ENCODE data around the gene ACOD1.
A peak's percentile ranks its signal among the peaks of the same experiment; 100 is the strongest.
"Not testable (repeated sequence)": the region's sequence is repeated elsewhere in the genome, so short reads cannot be mapped to it uniquely, and the experiment has no call there.

The ACOD1 gene

DNA sequence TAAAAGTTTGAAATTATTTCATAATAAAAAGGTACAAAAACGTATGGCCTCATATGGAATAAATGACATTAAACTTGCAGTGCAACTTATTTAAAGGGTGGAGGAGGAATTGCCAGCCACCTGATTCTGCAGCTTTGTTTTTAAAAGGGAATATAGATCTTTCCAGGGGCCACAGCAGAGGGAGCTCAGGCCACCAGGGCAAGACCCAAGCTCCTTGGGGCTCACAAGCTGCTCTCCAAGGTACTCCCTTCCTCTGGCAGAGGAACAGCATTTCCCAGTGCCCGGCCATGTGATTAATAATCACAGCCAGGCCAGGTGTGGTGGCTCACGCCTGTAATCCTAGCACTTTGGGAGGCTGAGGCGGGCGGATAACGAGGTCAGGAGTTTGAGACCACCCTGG, 6.2 kb downstream of the ACOD1 start:
- no peak for DNase-seq

DNA sequence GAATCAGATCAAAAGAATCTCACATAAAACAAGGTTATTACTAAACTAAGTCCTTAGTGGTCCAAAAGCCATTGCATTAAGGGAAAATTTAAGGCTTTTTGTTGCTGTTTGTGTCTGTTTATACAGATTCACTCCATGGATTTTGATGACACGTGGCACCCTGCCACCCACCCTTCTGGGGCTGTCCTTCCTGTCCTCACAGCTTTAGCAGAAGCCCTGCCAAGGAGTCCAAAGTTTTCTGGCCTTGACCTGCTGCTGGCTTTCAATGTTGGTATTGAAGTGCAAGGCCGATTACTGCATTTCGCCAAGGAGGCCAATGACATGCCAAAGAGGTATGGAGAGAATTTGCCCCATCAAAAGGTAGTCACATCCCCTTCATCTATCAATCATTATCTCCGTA, 6.9 kb downstream of the ACOD1 start:
- no peak for DNase-seq

DNA sequence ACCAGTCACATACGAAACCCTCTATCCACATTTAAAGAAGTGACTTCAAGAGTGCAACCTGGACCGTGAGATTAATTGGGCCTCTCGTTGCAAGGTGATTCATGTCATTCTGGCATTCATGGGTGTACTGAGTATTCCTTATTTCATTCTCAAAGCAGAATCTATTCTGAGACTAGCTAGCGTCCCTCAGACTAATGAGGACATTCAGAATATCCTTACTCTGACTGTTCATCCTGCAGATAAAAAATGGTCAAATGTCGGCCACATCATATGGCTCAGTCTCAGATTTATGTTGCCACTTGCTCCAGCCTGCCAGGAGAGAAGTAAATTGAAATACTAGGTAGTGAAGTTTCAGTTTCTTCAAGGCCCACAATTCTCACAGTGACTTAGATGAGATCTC, 7.3 kb downstream of the ACOD1 start:
- no peak for DNase-seq

DNA sequence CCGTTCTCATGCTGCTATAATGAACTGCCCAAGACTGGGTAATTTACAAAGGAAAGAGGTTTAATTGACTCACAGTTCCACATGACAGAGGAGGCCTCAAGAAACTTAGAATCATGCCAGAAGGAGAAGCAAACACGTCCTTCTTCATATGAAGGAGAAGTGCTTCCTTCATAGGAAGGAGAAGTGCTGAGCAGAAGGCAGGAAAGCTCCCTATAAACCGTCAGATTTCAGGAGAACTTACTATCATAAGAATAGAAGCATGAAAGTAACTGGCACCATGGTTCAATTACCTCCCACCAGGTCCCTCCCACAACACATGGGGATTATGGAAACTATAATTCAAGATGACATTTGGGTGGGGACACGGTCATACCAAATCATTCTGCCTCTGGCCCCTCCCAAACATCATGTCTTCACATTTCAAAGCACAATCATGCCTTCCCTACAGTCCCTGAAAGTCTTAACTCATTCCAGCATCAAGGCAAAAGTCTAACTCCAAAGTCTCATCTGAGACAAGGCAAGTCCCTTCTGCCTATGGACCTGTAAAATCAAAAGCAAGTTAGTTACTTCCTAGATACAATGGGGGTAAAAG, 10.6 kb downstream of the ACOD1 start:
- no peak for DNase-seq

DNA sequence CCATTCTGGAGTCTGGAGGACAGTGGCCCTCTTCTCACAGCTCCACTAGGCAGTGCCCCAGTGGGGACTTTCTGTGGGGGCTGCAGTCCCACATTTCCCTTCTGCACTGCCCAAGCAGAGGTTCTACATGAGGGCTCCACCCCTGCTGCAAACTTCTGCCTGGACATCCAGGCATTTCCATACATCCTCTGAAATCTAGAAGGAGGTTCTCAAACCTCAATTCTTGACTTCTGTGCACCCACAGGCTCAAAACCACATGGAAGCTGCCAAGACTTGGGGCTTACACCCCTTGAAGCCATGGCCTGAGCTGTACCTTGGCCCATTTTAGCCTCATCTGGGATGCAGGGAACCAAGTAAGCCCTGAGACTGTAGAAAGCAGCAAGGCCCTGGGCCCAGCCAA, 11.4 kb downstream of the ACOD1 start:
- DNase-seq: not testable (repeated sequence)

DNA sequence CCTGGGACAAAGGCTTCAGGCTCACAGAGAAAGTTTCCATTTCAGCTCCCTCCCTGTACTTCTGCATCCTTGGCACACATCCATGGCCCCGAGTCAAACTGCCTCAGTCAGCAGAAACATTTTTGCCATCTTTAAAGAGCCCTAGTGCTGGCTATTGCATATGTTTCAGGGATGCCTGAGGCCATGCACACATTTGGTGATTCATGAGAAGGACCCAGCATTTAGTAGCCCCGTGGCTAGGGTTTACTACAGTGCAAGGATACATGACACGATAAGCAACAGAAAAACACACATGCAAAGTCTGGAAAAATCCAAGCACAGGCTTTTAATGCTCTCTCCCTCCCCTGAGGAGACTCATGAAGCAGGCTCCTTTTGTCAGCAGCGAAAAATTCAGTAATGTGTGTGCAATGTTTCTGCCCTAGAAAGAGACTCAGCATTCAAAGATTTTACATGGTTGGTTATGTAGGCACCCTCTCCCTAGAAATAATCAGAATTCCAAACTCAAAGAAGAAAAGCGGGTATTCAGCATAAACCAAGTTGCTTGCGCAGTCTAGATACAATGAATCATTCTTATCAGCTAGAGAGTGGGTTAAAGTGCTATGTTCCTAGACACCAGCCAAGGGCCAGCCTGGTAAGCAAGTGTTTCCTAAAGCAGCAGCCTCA, 17.6 kb downstream of the ACOD1 start:
- no peak for DNase-seq

DNA sequence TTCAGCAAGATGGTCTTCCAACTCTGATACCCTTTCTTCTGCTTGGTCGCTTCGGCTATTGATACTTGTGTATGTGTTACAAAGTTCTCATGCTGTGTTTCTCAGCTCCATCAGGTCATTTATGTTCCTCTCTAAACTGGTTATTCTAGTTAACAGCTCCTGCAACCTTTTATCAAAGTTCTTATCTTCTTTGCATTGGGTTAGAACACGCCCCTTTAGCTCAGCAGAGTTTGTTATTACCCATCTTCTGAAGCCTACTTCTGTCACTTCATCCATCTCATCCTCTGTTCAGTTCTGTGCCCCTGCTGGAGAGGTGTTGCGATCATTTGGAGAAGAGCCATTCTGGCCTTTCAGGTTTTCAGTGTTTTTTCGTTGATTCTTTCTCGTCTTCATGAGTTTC, 18.7 kb downstream of the ACOD1 start:
- DNase-seq: no peak

DNA sequence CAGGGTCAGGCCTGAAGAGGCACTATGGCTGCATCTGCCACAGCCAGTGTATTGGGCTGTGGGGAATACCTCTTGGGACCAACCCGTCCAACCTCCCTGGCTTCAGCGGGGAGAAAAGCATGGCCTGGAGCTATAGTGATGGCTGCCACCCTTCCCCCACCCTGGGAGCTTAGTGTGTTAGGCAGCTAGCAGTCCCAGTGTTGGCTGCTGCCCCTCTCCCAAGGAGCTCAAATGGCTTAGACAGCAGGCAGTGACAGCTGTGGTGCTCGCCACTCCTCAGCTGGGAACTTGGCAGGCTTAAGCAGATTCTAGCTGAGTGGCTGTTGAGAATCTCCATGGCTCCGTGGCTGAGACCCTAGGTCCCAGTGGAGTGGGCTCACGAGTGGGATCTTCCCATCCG, 19.7 kb downstream of the ACOD1 start:
- no peak for DNase-seq

DNA sequence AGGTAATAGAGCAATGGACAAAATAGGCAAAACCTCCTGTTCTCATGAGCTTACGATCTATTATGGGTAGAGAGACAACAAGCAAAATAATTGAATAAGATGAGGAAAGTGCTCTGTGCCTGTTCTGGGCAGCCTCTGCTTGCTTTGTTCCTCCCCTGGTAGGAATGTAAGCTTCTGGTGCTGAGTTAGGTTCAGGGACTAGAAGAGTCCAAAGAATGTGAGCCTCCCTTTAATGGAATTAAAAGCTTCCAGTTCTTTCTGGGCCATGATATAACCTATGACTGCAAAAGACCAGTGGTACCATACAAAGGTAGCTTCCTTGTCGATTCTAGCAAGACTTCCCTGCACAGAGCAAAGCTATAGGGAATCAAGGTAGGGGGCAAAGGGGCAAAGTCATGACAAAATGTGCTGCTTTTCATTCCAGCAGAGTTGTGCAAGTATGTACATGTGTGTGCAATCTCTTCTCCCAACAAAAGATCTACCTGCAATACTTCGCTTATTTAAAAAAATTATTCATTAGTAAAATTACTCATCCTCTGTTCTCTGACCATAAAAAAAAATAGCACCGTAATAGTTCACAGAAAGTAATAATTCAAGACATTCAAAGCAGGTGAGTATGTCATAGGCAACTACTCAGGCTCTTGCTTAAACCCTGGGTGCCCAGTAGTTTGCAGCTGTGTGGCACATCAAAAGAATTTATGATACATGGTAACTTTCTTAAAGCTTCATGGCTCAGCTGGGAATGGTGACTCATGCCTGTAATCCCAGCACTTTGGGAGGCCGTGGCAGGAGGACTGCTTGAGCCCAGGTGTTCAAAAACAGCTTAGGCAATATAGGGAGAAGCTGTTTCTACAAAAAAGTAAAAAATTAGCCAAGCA, 21.4 kb downstream of the ACOD1 start:
- no peak for DNase-seq

DNA sequence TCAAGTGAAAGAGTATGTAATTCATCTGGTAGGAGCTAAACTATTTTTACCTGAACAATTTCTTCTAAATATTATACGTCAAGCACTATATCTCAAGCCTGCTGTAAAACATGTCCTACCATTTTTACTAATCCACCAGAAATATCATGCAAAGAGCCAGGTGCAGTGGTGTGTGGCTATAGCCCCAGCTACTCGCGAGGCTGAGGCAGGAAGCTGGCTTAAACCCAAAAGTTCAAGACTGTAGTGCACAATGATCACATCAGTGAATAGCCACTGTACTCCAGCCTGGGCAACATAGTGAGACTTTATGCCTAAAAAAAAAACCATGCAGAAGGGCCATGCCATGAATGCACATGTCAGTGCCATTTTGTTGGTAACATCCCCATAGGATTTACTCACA, 22.9 kb downstream of the ACOD1 start:
- no peak for DNase-seq

DNA sequence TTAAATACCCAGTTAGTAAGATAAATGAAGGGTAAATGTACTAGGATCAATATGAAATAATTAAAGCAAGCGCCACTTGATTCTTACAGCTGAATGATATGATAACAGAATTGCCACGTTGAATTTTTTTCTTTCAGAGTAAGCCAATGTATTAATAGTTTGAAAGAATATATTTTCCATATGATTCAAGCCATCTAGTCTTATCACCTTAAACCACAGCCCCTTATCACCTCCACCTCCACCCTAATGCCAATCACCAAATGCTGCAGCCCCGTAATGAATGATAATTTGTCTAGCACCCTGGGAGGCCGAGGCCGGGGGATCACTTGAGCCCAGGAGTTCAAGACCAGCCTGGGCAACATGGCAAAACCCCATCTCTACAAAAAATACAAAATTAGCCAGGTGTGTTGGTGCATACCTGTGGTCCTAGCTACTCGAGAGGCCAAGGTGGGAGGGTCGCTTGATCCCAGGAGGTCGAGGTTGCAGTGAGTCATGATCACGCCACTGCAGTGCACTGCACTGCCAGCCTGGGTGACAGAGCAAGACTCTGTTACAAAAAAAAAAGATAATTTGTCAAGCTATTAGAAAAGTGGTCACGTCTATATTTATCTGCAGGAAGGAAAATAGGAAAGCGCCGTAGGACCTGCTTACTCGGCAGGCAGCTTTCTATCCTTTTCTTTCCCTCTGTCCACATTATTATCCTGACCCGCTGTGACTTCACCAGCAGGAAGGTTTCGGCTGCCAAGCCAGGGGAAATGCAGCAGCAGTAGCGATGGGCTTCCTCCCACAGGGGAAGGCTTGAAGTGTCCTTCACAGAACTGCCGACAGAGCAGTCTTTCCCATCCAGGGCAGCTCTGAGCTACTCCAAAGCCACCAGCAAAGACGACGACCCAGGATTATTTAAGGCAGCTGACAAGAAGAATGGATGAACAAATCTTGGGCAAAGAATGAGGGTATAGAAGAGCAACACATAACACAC, 23.8 kb downstream of the ACOD1 start:
- no peak for DNase-seq

DNA sequence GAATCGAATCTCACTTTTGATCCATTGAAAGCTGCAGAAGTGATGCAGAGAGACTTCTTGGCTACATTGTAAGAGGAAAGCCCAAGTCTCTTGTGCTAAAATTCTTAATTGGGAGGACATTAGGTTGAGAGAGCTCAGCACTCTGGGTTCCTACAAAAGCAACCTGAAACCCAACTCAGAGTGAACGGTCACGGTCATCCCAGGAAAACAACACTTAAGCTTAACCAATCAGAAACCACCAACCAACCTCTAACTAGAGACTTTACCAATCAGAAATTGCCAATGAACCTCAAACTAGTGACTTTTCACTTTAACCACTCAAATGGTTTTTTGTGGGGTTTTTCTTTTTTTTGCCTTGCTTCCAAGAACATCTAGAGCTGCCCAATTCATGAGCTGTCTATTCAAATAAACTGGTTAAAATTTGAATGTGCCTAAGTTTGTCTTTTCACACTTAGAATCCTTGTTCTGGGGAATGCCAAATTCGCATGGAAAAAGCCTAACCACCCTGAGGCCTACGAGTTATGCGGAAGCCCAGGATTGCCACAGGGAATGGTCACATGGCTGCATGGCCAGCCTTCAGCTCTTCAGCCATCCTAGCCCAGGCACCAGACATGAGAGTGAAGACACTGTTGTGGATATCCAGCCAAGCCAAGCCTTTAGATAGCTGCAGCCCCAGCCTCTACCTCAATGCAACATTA, 25.8 kb downstream of the ACOD1 start:
- no peak for DNase-seq

DNA sequence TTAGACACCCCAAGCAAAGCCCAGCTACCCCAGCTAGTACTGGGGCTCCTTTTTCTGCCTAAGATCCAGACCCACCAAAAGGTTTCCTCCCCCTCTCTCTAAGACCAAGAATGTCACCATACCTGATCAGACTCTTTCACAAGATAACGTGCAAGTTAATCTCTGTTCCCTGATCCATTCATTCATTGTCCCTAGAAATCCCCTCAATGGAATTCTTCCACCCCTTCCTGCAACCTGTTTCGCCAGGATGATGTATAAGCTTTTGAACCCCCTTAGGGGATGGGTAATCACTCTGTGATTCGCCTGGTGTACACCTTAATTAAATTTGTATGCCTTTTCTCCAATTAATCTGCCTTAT, 26.3 kb downstream of the ACOD1 start:
- DNase-seq: no peak

DNA sequence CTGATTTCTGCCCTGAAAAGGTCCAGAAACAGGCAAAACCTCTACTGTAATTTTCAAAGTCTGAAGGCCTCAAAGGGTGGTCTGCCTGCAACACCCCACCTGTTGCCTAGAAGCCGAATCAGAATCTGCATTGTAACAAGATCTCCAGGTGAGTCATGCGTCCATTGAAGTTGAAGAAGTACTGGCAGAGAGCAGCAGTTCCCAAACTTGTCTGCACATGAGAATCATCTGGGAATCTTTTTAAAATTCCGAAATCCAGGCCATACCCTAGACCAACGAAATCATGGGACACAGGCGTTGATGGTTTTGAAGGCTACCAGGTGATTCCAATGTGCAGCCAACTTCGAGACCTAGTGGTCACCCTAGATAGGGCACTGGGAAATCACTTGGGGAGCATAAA, 27.6 kb downstream of the ACOD1 start:
- no peak for DNase-seq

DNA sequence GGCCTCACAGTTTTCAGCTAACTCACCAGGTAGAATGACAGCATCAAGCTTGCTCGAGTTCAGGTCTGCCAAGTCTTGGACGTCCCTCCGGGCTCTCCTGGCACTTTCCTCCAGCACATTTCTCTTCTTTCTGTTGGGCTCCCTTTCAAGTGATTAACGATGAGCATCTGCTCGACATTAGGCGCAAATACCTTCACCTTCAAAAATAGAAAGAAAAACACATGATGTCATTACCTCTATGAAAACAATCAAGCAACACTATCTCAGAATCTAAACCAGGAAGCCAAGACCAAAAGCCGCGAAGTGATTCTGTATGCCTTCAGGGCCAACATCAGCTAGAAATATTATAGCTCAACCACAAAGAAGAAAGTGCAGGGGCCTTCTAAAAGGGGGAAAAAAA, 28.2 kb downstream of the ACOD1 start:
- no peak for DNase-seq

DNA sequence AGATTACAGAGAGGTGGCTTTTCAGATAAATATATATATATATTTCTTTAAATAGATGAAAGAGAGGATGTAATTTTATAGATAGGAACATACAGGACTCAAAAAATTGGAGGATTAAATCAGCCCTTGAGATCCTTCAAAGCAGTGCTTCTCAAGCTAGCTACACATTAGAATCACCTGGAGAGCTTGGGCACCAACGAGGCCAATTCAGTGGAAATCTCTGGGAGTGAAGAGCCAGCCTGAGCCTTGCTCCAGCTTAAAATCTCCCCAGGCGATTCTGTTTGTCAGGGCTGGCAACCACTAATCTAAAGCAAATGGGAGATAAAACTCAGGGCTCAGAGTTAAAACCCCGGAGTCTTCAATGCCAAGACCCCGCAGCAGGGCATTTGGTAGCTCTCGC, 28.6 kb downstream of the ACOD1 start:
- DNase-seq: no peak

DNA sequence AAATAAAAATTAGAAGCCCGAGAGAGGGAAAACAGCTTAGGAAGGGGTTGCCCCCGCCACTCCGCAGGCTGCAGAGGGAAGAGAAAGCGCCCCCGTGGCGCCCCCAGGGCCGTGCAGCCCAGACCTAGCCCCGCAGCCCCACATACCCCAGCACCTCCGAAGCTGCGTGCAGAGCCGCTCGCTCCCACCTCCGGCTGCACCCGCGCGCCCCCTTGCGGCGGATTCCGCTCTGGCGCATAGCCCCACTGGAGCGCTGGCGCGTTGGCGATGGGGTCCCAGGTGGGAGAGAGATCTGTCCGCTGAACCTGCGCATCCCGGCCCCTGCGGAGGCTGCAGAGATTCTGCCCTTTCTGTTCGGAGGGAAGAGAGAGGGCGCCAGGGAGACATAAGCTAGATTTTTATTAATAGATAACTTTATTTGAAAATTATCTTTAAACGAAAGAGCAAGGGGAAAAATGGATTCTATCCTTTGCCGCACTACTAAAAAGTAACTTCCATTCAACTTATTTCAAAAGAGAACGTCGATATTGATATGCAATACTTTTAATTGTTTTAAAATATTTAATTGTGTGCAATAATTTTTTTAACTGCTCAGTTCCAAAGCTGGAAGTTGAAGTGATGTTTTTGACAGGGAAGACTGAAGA, 31.9 kb downstream of the ACOD1 start:
- DNase-seq: peak; percentile 54 to 94

DNA sequence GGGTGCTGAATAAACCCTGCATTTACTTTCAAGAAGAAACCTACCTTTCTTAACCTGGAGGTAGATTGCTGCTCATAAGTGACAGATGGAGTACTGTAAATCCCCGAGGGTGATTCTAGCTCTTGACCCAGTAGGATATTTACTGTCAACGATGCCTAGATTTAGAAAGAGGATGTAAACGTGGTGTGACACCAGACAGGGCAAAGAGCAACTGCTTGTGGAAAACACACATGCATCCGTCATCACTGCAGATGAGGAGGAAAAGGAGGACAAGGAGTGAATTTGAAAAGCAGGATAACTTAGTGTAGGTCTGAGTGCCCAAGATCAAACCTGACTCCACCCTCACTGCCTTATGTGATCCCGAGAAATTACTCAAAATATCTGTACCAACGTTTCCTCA, 33.8 kb downstream of the ACOD1 start:
- DNase-seq: no peak

DNA sequence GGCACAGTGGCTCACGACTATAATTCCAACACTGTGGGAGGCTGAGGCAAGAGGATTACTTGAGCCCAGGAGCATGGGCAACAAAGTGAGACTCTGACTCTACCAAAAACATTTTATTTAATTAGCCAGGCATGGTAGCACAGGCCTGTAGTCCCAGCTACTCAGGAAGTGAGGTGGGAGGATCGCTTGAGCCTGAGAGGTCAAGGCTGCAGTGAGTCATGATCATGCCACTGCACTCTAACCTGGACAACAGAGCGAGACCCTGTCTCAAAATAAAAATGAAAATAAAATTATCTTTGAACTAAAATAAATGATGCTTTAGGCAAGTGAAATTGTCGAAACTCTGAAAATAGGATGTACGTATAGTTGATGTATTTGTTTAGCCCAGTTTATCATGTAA, 35.4 kb downstream of the ACOD1 start:
- no peak for DNase-seq

DNA sequence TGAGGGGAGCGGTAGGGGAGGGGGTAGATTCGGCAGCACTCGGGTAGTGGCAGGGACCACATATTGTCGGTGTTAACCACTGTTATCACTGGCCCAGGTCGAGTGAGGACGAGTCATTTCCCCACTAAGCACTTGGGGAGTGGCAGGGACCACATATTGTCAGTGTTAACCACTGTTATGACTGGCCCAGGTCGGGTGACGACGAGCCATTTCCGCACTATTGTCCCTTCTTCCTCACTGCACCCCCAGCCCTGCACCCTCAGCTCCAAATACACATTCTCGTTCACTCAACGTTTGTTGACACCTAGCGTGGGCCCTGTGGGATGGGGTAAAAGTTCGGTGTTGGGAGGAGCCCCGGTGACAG, 43.1 kb downstream of the ACOD1 start:
- no peak for DNase-seq

DNA sequence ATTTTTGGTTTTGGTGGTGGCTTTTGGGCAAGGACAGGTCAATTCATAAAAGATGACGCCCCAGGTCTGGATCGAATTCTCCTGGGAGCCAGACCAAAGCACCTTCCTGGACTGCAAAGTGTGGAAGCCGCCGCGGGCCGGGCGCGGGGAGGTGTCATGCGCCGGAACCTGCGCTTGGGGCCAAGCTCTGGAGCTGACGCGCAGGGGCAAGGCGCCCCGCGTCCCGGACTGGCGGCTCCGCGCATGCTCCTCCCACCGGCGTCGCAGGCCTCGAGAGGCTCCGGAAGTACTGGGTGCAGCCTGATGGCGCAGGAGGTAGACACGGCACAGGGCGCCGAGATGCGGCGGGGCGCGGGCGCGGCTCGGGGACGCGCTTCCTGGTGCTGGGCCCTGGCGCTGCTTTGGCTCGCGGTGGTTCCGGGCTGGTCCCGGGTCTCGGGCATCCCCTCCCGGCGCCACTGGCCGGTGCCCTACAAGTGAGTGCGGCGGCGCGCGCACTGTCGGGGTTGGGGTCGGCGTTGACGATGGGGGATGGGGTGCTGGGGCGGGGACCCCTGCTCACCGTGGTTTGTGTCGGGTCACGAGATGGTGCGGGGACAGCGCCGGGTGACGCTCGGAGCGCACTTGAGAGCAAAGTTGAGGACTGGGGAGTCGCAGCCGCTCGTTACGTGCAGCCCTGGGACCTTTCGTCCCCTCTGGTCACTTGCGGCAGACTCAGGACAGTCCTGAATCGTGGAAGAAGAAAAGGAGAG, 43.7 kb downstream of the ACOD1 start, which contains the start of gene CLN5:
TSS of gene CLN5 (plus strand) at position 286 of the 752 bp plus-strand sequence. CDS start at position 304, 18 bp downstream.
- peak; percentile 94 to 99 for DNase-seq
